Stimulated activated CD8-positive, alpha-beta memory T cell treated with anti-CD3 and anti-CD28 coated beads, Interleukin-12 subunit alpha, Interleukin-12 subunit beta, amount 100 ng/mL, for 24 hours (primary cell): ENCODE measurements around the gene SLC29A2.
"Not testable (repeated sequence)": the region's sequence is repeated elsewhere in the genome, so short reads cannot be mapped to it uniquely, and the experiment has no call there.

ENCODE experiments used
- DNase-seq: peaks from one replicate; pipeline ENCODE4 v3.0.0-alpha.2; 2020; ENCODE audit errors: extremely low read depth

SLC29A2 gene

DNA sequence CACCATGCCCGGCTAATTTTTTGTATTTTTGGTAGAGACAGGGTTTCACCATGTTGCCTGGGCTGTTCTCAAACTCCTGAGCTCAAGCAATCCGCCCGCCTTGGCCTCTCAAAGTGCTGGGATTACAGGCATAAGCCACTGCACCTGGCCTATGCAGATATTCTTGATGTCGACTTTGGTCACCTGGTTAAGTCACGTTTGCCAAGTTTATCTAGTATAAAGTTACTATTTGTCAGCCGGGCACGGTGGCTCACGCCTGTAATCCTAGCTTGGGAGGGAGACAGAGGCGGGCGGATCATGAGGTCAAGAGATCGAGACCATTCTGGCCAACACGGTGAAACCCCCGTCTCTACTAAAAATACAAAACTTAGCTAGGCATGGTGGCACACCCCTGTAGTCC, 12.8 kb upstream of the SLC29A2 start:
- DNase-seq: not testable (repeated sequence)

DNA sequence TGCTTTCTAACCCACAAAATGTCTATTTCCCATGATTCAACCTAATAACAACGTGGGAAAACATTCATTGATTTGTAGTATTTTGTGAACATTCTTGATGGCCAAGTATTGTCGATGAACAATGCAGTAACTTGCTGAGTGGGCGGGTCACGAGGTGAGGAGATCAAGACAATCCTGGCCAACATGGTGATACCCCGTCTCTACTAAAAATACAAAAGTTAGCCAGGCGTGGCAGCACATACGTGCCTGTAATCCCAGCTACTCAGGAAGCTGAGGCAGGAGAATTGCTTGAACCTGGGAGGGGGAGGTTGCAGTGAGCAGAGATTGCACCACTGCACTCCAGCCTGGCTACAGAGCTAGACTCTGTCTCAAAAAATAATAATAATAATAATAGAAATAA, 8.7 kb upstream of the SLC29A2 start:
- DNase-seq: not testable (repeated sequence)

DNA sequence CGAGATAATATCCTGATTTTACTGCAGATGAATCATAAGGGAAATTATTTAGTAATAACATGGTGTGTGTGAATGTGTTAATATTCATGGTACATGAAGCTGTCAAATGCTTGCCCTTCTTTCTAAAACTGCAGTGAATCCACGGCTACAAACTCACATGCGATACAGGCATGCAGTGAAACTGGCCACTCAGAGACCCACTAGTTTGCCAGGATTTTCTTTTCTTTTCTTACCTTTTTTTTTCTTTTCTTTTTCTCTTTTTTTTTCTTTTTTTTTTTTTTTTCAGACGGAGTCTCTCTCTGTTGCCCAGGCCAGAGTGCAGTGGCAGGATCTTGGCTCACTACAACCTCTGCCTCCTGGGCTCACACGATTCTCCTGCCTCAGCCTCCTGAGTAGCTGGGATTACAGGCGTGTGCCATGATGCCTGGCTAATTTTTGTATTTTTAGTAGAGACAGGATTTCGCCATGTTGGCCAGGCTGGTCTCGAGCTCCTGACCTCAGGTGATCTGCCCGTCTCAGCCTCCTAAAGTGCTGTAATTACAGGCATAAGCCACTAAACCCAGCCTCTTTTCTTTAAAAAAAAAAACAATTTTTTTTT, 2.2 kb upstream of the SLC29A2 start:
- DNase-seq: not testable (repeated sequence)

DNA sequence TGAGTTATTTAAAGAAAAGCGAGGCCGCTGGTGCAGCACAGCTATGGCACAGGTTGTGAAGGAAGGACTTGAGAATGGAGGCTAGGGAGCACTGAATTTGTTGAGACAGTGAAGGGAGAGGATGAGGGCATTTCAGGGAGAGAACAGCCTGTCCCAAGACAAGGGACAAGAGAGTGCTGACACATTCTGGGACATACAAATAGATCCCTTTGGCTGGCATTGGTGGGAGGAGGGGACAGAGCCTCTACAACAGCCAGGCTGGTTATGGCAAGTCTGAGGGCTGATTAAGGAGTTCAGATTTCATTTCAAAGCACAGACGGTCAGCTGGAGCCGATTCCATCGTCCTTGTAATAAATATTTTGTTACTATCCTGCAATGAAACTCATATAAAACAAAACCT, 1.7 kb upstream of the SLC29A2 start:
- DNase-seq: no peak

DNA sequence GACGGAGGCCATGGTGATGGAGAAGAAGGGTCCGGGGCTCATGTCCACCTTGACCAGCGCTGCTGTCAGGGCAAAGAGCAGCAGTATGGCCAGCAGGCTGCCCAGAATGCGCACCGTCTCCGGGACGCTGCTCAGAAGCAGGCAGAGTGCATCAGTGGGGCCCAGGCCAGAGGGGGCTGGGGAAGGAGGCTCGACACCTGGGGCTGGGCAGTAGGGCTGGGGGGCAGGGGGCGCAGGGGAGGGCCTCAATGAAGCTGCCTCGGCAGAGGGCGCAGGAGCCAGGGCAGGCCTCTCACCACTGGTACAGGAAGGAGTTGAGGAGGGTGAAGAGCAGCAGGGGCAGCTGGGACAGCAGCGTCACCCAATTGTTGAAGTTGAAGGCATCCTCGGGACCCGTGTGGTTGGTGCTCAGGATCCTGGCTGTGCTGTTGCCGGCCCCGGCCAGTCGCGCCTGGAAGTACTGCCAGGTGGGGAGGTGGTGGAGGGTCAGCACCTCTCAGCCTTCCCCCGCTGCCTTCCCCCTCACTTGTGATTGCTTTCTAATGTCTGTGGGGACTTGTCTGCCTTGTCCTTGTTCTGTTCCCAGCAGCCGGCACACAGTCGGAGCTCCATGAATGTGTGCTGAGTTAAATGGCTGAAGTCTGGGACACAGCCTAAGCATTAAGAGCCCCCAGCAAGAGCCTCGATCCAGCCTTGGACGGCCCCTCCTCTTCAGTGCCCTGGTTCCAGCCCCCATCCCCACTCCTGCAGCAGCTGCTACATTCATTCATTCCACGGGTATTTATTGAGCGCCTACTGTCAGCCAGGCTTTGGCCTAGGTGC, 2.3 kb downstream of the SLC29A2 start:
- DNase-seq: no peak

DNA sequence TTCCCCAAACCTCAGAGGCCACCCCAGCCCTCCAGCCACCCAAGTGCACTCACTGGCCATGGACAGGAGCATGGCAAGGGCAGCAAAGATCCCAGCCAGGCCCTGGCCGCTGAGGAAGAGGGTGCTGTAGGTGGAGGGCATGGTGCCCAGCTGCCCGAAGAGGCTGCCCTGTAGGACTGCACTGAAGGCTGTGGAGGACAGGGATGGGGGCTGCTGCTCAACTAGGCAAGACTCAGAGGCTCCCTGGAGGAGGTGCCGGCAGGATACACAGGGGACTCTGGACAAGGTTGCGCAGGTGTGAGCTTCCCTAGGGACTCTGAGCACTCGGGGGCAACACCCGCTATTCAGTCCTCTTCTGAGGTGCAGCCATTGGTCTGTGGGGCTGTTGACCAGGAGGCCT, 3.1 kb downstream of the SLC29A2 start:
- no peak for DNase-seq

DNA sequence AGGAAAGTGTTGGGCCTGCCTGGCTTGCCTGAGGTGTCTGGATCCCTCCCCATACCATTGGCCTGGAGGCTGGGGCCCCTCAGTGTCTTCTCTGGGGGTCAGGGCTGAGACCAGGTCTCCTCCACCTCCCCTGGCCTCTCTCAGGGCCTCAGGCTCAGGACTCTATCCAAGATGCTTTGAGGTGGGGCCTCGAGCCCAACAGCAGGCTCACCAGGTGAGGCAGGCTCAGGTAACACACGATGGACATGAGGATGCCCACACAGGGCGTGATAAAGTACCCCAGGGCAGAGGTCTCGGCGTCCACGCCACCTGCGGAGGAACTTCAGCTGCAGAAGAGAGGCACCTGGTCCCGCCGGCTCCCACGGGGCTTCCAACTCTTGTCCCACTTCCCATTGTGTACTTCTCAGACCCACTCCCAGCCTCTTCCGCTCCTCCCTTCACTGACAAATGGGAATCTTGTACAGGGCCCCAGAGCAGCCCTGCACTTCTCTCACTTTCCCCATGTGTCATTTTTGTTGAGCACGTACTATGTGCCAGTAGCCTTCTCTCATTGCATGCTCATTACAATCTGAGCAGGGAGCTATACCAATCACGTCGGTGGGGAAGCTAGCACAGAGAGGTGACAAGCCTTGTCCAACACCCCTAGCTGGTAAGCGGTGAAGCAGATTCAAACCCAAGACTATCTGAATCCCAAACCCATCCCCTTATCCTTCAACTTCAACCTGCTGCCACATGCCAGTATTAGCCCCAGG, 3.8 kb downstream of the SLC29A2 start:
- DNase-seq: no peak

DNA sequence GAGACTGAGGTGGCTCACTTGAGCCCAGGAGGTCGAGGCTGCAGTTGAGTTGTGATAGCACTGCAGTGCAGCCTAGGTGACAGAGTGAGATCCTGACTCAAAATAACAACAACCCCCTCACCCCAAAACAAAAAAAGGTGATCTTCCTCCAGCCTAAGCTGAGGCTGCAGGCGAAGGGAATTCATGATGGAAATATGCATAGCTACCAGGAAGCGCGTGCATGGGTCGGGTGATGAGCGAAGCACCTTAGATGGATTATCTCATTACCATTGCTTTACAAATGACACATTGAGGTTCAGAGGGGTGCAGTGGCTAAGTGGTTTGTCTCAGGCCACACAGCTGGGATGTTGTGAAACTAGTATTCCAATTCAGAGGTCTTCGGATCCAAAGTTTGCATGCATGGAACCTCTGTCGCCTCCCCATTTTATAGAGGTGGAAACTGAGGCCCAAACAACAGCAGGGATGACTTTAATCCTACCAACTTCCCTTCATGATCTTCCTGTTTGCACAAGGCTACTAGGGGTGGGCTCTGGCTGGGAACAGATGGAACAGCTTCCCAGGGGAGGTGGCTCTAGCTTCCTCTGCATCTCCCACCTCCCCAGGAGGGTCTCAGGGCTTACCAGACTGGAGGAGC, 4.6 kb downstream of the SLC29A2 start:
- DNase-seq: no peak

DNA sequence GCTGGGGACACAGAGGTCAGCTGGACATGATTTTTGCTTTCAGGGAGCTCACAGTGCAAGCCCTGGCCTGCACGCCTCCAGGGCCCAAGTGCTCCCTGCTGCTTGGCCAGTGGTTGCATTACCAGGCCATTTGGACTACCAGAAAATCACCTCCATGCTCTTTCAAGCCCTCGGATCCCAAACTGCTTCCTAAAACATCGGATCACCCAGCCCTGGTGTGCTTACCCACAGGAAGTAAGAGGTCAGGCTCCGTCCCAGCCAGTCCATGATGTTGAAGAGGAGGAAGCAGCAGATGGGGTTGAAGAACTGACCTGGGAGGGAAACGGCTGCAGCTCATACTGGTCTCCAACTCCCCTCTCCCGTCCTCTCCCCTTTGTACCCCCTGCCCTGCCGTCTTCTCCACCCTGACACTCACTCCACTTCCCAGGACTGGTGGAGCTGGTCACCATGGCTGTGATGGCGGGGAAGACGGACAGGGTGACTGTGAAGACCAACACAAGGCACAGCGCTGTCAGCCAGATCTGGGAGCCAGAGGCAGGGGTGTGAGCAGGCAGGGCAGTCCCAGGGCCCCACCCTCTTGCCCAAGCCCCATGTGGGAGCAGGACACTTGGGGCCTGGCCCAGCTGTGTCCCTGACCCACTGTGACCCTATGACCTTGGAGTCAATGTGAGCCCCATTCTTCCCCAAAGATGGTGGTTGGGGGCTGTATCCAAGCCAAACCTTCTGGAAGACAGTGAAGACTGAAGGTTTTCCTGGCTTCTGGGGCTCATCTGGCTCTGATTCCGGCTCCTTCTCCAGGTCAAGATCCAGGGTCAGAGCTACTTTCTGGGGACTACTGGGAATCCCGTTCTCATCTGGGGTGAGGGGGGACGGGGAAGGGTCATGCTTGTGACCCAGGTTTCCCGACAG, 5.6 kb downstream of the SLC29A2 start:
- no peak for DNase-seq

DNA sequence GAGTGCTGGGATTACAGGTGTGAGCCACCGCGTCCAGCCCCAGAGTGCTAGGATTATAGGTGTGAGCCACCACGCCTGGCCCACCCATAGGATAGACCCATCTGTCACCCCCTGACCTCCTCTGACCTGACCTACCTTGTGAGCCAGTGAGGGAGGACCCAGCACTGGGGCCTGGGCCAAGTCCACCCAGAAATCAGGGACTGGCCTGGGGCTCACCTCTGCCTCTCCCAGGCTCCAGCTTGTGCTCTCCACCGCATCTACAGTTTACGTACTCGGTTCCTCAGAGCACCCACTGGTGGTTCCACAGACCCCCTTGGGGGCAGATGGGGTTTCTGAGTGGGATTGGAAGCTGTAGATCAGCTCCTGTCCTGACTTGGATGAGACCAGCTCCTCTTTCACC, 6.4 kb downstream of the SLC29A2 start:
- DNase-seq: no peak

DNA sequence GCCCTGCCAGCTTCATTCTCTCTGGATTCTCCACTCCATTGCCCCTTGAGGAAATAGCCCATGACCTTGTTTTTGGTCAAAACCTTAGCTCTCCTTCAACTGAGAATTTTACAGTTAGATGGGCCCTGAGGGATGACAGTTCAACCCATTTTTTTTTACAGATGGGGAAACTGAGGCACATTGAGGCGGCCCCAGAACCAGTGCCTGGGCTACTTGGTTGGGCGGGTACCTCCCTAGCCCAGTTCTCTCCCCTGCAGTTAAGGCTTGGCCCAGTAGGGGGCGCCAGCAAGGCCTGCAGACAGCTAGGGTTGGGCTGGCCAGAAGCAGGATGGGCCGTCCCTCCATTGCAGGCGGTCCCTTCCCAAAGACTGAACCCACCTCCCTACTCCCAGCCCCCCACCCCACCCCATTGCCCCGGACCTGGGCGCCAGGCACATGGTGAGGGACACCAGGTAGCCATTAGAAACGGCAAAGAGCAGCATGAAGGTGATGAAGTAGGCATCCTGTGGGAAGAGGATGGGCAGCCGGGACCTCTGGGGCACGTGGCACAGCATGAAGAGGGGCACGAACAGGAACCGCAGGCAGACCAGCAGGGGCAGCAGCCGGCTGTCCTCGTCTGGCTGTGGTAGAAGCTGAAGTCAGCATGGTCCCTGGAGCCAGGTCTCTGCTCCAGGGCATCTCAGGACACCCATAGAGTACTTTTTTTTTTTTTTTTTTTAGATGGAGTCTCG, 7.6 kb downstream of the SLC29A2 start:
- DNase-seq: peak; percentile 33

DNA sequence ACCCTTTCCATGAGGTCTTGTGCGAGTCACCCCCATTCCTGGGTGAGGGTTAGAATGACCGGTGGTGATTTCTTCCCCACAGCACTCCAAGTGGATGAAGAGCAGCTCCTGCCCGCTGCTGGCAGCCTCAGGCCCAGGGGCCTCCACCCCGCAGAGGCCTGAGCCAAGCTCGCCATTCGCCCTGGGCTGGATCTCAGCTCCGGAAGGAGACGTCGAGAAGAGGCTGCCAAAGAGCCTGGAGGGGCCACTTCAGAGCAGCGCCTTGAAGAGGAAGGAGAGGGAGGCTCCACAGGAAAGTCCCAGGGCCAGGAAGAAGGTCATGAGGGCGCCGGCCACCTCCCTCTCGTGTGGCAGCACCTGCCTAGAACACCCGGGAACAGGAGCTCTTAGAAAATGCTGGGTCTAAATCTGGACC, 8.4 kb downstream of the SLC29A2 start:
- DNase-seq: no peak

DNA sequence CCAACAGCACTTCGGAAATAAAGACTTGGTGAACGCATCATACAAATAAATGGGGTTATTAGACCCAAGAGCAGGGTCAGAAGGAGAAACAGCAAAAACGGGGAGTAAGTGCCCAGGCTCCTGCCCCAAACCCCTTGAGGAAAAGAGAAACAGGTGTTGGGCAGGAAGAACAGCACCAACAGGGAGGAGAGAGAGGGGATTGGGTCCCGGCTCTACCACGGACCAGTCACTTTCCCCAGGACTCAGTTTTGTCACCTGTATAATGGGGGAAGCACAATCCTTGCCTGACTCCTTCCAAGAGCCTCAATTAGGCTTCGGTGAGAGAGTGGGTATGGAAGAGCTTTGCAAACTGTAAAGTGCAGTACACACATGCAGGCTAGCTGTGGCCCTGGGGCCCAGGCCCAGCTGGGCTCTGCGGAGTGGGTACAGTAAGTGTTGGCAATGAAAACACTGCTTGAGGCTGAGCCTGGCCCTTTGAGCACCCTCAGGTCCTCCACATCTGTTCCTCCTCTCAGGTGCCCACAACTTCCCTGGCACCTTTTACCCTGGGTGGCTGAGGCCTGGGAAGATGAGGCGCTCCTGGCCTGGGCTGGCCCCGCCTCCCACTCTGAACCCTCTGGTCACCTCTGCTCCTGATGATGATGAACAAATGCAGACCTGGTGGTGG, 8.9 kb downstream of the SLC29A2 start:
- DNase-seq: no peak

DNA sequence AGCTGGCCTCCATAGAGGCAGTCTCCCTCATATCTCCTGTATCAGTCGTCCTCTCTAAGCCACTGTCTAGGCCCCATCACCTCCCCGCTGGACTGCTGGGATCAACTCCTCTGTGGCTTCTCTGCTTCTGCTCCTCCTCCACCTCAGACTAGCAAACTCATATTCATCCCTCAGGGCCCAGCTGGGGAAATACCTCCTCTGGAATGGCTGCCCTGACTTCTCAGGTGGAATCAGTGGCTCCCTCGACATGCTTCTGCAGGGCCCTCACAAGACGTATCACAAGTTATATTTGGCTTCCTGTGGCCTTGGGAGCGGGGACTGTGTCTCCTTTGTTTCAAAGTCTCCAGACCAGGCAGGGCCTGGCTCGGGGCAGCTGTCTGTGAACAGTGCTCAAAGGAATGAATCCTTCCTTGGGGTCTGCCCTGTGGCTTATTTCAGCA, 10.0 kb downstream of the SLC29A2 start:
- no peak for DNase-seq

DNA sequence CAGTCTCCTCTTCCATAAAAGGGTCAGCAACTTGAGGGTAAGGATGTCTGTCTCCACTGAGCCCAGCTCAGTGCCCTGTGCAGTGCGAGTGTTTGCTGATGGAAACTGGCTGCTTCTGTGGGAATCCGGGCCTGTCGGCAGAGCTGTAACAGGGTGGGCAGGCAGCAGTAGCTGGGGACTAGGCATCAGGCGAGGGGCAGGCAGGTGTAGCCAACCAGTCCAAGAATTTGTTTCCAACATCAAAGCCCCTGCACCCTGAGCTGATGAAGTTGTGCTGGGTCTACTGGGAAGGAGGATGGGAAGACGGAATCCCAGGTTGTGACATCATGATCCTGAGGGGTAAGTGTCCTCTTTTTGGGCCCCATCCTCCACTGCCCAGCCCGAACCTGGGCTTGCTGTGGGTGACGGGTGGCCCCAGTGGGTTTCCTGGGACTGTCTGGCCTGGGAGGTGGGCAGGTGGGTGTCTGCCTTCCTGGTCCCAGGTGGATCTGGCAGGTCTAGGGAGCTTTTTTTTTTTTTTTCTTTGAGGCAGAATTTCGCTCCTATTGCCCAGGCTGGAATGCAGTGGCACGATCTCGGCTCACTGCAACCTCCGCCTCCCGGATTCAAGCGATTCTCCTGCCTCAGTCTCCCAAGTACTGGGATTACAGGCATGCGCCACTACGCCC, 11.0 kb downstream of the SLC29A2 start:
- DNase-seq: no peak

DNA sequence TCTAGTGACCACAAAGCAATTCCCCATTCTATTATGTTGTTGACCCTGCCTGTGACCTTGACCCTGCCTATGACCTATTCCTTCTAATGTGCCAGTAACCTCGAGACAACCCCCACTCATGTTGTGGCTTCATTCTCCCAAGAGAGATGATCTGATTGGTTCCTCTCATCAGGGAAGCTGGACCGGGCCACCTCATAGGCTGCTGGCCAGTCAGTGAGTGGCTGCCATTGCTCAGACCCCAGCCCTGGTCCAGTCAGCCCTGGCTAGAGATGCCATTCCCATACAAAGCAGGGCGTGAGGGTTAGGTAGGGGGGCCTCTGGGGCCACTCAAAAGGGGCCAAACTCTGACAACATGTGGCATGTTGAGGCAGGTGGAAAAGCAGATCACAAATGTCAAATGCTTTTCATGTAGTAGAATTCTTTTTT, 11.9 kb downstream of the SLC29A2 start:
- DNase-seq: no peak

DNA sequence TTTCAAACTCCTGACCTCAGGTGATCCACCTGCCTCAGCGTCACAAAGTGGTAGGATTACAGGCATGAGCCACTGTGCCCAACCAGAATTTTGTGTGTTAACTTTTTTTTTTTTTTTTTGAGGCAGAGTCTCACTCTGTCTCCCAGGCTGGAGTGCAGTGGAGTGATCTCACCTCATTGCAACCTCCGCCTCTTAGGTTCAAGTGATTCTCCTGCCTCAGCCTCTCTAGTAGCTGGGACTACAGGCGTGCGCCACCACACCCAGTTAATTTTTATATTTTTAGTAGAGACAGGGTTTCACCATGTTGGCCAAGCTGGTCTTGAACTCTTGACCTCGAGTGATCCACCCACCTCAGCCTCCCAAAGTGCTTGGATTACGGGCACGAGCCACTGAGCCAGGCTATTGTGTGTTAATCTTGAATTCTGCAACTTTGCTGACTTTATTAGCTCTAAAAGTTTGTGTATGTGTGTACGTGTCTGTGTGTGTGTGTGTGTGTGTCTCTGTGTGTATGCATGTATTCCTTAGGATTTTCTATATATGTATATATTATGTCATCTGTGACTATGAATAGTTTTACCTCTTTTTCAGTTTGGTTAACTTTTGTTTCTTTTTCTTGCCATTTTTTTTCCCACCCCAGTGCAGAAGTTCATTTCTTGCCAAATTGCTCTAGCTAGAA, 20.9 kb downstream of the SLC29A2 start:
- not testable (repeated sequence) for DNase-seq

DNA sequence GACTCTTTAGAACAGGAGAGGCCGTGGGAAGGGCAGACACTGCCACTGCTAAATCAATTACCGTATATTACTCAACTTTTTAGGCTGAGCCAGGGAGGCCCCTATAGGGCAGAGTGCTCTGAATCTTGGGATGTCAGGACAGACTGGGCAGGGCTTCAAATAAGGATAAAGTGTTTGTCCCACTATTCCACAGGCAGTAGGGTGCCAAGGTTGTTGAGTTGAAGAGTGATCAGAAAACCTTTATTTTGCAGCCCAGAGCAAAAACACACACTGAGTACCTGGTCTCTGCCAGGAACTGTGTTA, 22.5 kb downstream of the SLC29A2 start:
- no peak for DNase-seq
